DLD1 (cell line): Measurements from ENCODE around the gene DOCK9.

Experiments
- in situ Hi-C: cut with HindIII; loops from 2 replicates; pipeline ENCODE4 v1.10.0; 2017; ENCODE audit warnings: low sequenced_read_pairs

Gene DOCK9

DNA sequence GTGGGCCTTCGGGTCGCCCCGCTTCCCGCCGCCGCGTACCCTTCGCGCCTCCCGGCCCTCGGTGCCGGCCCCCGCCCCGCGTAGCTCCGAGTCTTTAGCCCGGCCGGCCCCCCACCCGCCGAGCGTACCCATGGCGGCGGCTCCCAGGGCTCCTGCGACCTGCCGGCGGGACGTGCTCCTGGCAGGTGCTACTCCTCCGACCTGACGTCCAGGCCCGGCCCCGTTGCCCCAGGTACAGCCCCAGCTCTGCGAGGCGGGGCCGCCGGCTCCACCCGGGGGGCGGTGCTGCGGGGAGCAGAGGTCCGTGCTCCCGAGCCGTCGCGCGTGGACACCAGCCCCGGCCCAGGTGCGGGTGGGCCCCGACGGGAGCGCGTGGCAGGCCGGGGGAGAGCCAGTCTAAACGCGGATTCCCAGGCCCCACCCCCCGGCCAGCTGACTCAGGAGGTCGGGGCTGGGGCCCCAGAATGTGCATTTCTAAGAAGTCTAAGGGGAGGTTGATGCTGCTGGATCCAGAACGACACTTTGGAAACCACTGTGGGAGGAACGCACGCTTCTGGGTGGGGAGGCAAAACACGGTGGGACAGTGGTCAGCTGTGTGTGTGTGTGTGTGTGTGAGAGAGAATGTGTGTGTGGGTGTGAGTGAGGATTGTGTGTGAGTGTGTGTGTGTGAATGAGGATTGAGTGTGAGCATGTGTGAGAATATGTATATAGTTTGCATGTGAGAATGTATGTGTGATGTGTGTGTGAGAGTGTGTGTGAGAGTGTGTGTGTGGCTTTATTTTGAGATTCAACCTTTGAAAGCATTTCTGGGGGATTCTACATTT lies 225.2 kb downstream of the DOCK9 start, which contains the start of gene SLC15A1:
Gene SLC15A1, minus strand, starts transcription at position 206 of the 824 bp plus-strand sequence. Its CDS starts 74 bp downstream, at position 132.
- in situ Hi-C loops = no loop called here

GRCh38 chr13:98751861-98752466 lies 225.9 kb downstream of the DOCK9 start:
- in situ Hi-C loops = no loop called here

DNA sequence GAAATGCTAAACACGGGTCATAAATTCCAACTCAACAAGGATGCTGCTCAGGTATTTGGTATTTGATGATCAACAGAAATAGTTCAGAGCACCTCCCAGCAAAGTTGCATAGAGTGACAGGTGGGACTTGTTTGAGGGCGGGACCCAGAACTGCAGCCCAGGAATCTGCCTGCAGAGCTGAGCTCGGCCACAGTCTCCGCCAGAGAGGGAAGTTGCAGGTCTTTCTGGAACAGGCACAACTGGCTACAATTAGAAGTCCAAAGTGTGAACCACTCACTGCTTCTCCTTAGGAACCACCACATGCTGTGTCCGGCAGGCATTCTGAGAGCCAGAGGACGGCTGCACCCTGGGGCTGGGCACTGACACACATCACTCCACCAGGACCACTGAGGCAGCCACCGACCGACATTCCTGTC lies 226.5 kb downstream of the DOCK9 start:
- in situ Hi-C loops = no loop called here

DNA sequence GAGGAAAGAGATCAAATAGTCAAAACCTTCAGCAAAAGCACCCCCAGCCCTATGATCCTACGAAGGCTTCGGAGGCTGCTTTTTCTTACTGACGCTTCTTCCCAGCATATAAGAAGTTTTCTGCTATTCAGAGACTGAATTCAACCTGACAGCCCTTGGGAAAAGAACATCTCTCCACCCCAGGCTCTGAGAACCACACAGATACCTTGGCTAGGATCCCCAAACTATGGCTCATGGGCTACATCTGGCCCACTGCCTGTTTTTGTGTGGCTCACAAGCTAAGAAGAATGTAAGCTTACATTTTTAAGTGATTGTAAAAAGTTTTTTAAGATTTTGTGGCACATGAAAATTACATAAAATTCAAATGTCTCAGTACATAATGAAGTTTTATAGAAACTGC lies 228.4 kb downstream of the DOCK9 start:
- in situ Hi-C loops = no loop called here

DNA sequence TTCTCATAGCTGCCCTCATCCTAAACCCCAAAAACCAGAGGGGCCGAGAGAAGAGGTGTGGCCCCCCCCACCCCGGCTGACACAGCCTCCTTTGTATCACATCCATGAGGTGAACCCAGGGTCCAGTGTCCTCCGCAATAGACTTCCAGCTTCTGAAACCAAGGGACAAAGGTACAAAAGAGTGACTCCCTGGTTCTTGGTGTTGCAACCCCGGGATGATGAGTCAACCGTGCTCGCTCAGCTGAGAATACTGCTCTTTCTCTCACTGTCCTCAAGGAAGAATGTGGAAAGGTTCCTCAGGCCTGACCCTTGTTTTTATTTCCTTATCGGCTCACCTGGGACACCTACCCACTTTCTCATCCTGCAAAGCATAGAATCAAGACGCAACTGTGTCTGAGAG lies 230.9 kb downstream of the DOCK9 start:
- in situ Hi-C loops = no loop called here
